OCI-LY3 (cell line): ENCODE data around the gene APPL2.

Source experiments
- H2AFZ ChIP-seq: fragments of 200-600, 300-600 bp; shearing (Covaris generic); 2 replicates; pipeline ENCODE4 v1.6.0; 2014; ENCODE audit warnings: antibody characterized with exemption, low read depth, low read length
- H3K27ac ChIP-seq: fragments of 200-600, 300-600 bp; sonication (generic); 2 replicates; pipeline ENCODE4 v1.5.1; 2014; ENCODE audit warnings: mild to moderate bottlenecking, low read length, moderate library complexity, mixed read lengths
- H3K27me3 ChIP-seq: fragments of 200-600, 300-600 bp; sonication (generic); 2 replicates; pipeline ENCODE4 v1.6.1; 2014; ENCODE audit warnings: low read depth, low read length, mixed read lengths
- H3K36me3 ChIP-seq: fragments of 200-600, 300-600 bp; sonication (generic); replicated peaks from 2 replicates; pipeline ENCODE3; 2014; ENCODE audit warnings: low read depth, low read length, mixed read lengths
- H3K4me1 ChIP-seq: fragments of 300-600, 200-600 bp; sonication (generic); 2 replicates; pipeline ENCODE4 v1.6.1; 2014; ENCODE audit warnings: low read length, mixed read lengths
- H3K4me2 ChIP-seq: fragments of 200-600, 300-600 bp; sonication (generic); 2 replicates; pipeline ENCODE4 v1.6.1; 2014; ENCODE audit warnings: low read length, mixed read lengths
- H3K4me3 ChIP-seq: fragments of 300-600, 200-600 bp; sonication (generic); 2 replicates; pipeline ENCODE4 v1.5.1; 2014; ENCODE audit warnings: antibody characterized with exemption, mild to moderate bottlenecking, low read length, moderate library complexity
- H3K79me2 ChIP-seq: fragments of 300-600, 200-600 bp; shearing (Covaris generic); 2 replicates; pipeline ENCODE4 v1.6.1; 2014; ENCODE audit warnings: mild to moderate bottlenecking, low read length, mixed read lengths
- H3K9ac ChIP-seq: fragments of 300-600, 200-600 bp; shearing (Covaris generic); 2 replicates; pipeline ENCODE4 v1.6.0; 2014; ENCODE audit warnings: mild to moderate bottlenecking, low read length, moderate library complexity
- H3K9me3 ChIP-seq: fragments of 200-600, 300-600 bp; shearing (Covaris generic); 2 replicates; pipeline ENCODE4 v1.6.1; 2014; ENCODE audit warnings: low read length, mixed read lengths; ENCODE audit not compliant: insufficient read depth
- H4K20me1 ChIP-seq: fragments of 200-600, 300-600 bp; sonication (generic); 2 replicates; pipeline ENCODE4 v1.6.1; 2016; ENCODE audit warnings: low read length, mixed read lengths; ENCODE audit not compliant: insufficient read depth
- CTCF ChIP-seq: fragments of 200-600, 300-600 bp; sonication (generic); IDR thresholded peaks from 2 replicates; pipeline ENCODE4 v1.5.1; 2014; ENCODE audit warnings: antibody characterized with exemption, low read length, low read depth
- EZH2phosphoT487 ChIP-seq: fragments of 200-600 bp; shearing (Covaris generic); IDR thresholded peaks from 2 replicates; pipeline ENCODE4 v1.6.1; 2018; ENCODE audit warnings: antibody characterized with exemption, mixed run types, low read depth

The APPL2 gene

GRCh38 chr12:105235732-105236476, at the start of gene APPL2:
TSS of gene APPL2 (minus strand) at chr12:105236174. CDS start at chr12:105236012, 162 bp downstream.
- H4K20me1 ChIP-seq: no peaks in the 10 kb centered on the region
- peak within 1 kb of the TSS; percentile 4; the same call in 1 of the 2 replicates for H3K27ac ChIP-seq
- H3K36me3 ChIP-seq: no peaks in the 10 kb centered on the region
- H3K27me3 ChIP-seq: no peaks in the 10 kb centered on the region
- peak within 1 kb of the TSS; percentile 99 for H3K4me3 ChIP-seq
- H3K79me2 ChIP-seq: 0 out of 2 replicates have a peak, but pooled peaks cover 5% of the 10 kb centered on the region
- H2AFZ ChIP-seq: peak within 1 kb of the TSS; percentile 93
- peak within 1 kb of the TSS; percentile 96 for H3K4me2 ChIP-seq
- peaks cover 16% of the 10 kb centered on the region for H3K4me1 ChIP-seq
- TF ChIP-seq EZH2phosphoT487: no peak
- peak; percentile 34 for TF ChIP-seq CTCF
- H3K9me3 ChIP-seq: no peaks in the 10 kb centered on the region
- H3K9ac ChIP-seq: peak within 1 kb of the TSS; percentile 72

GRCh38 chr12:105285378-105285777, 49.4 kb upstream of the APPL2 start:
- H4K20me1 ChIP-seq: no peaks in the 10 kb centered on the region
- H3K4me2 ChIP-seq: no peak overlapping the region
- no peaks in the 10 kb centered on the region for H3K9me3 ChIP-seq
- H3K27ac ChIP-seq: no peak overlapping the region
- H3K36me3 ChIP-seq: no peaks in the 10 kb centered on the region
- TF ChIP-seq EZH2phosphoT487 (no peak), CTCF (no peak)
- H3K4me1 ChIP-seq: peaks cover 8% of the 10 kb centered on the region
- no peak overlapping the region for H2AFZ ChIP-seq
- H3K4me3 ChIP-seq: no peak overlapping the region
- no peaks in the 10 kb centered on the region for H3K79me2 ChIP-seq
- H3K27me3 ChIP-seq: peaks cover 30% of the 10 kb centered on the region
- H3K9ac ChIP-seq: no peak overlapping the region

GRCh38 chr12:105281694-105282049, 45.7 kb upstream of the APPL2 start:
- Histone ChIP-seq H4K20me1 (no peaks in the 10 kb centered on the region), H3K79me2 (no peaks in the 10 kb centered on the region), H3K36me3 (no peaks in the 10 kb centered on the region), H3K27me3 (peaks cover 27% of the 10 kb centered on the region), H3K9me3 (no peaks in the 10 kb centered on the region), H3K27ac (no peak overlapping the region), H3K4me3 (no peak overlapping the region), H3K4me2 (no peak overlapping the region), H2AFZ (no peak overlapping the region), H3K9ac (no peak overlapping the region), H3K4me1 (no peaks in the 10 kb centered on the region)
- TF ChIP-seq EZH2phosphoT487 (no peak), CTCF (no peak)

- Histone ChIP-seq H3K27ac (no peak overlapping the region), H3K4me1 (no peaks in the 10 kb centered on the region), H3K79me2 (no peaks in the 10 kb centered on the region), H3K4me3 (no peak overlapping the region), H3K27me3 (peaks cover 25% of the 10 kb centered on the region), H3K36me3 (no peaks in the 10 kb centered on the region), H3K9me3 (no peaks in the 10 kb centered on the region), H4K20me1 (no peaks in the 10 kb centered on the region), H3K9ac (no peak overlapping the region), H3K4me2 (no peak overlapping the region), H2AFZ (no peak overlapping the region)
- TF ChIP-seq CTCF (no peak), EZH2phosphoT487 (no peak)
Measured at GRCh38 chr12:105280966-105281693, 45.2 kb upstream of the APPL2 start.
